NCI-H345 treated with DMSO at 0.1 percent for 48 hours (cell line): ENCODE results near the gene GALNT2.
A peak's percentile ranks its signal among the peaks of the same experiment; 100 is the strongest.

Experiments used
- DNase-seq: peaks from one replicate; lab custom pipeline; 2025; ENCODE audit not compliant: unreplicated experiment; lab: John Stamatoyannopoulos, UW

The GALNT2 gene

GRCh38 chr1:230127105-230128054 lies 60.3 kb downstream of the GALNT2 start:
- DNase-seq, result no peak

- DNase-seq, result no peak
Measured at GRCh38 chr1:230128569-230129285, 61.7 kb downstream of the GALNT2 start.

DNA sequence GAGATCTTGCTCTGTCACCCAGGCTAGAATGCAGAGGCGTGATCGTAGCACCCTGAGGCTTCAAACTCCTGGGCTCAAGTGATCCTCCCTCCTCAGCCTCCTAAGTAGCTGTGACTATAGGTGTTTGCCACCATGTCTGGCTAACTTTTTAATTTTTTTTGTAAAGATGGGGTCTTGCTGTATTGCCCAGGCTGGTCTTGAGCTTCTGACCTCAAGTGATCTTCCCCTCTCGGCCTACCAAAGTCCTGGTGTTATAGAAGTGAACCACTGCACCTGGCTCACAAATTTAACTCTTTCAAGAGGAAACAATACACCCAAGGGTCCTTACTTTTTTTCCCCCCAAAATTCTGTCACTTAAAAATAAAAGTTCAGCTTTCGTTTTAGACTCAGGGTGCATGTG lies 62.3 kb downstream of the GALNT2 start:
- DNase-seq, result no peak

DNA sequence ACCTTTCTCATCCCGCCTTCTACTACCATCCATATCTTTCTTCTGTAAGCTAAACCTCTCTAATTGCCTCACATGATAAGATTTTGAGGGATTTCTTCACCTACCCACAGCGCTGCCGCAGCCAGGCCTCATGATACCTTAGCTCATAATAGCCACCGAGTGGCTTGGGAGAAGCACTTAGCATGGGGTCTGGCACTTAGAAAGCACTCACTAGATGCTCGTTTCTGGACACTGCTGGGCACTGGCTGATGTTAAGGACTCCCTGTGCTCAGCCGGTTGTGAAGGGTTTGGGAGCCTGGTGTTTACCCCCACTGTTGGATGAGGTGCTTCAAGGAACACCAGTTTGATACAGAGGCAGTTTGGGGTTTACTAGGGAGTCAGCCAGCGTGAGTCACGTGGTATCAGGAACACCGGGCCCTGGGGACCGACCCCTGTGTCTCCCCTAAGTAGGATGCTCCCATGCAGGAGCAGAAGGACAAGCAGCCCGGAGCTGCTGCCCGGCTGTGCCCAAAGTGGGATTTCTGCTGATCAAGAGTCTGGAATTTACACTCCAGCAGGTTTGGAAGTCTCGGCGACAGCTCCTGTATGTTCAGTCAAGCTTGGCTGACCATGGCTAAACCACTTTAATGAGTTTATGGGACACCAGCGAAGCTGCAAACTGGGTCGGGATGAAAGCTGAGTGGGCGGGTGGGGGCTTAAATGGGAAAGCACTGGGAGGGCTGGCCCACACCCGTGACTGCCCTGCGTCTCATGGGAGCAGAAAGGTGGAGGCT lies 63.3 kb downstream of the GALNT2 start:
- no peak for DNase-seq

GRCh38 chr1:230131457-230131856 lies 64.4 kb downstream of the GALNT2 start:
- DNase-seq, result no peak

GRCh38 chr1:230132758-230133157 lies 65.7 kb downstream of the GALNT2 start:
- DNase-seq, result no peak

GRCh38 chr1:230135726-230136125 lies 68.7 kb downstream of the GALNT2 start:
- no peak for DNase-seq

DNA sequence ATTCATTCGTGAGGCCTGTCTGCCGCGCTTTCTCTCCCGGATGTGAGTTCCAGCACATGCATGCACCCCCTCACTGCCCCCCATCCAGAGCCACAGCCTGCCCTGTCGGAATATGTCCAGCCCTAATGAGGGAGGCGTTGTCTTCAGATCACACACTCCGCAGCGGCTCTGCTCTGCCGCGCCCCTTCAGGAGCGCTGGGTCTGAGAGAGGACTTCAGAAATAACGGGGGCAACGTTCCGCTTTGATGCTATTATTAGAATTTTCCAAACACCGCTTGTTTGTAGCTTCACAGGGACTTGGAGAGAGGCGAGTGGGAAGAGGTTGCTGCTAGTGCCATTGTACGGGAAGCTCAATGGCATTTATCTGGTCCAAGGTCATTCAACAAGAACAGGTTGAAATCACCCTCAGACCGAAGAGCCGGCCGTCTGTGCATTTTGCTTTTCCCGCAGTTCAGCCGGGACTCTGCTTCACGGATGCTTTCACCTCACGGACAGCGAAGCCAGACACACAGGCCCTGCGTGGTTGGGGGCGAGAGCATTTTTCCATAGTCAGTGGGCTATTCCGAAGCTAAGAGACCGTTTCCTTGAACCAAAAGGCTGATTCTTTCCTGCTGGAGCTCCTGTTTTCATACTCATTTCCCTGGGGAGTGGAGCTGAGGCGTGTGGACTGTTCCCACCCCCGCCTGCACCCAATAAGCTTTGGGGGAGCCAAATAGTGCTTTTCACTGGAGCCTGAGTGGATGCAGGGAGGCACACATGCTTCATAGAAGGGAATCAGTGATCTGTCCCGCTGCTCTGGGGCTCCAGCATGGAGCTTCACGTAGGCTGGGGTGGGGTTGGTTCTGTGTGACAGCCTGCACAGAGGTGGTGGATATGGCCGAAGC lies 69.7 kb downstream of the GALNT2 start:
- no peak for DNase-seq

DNA sequence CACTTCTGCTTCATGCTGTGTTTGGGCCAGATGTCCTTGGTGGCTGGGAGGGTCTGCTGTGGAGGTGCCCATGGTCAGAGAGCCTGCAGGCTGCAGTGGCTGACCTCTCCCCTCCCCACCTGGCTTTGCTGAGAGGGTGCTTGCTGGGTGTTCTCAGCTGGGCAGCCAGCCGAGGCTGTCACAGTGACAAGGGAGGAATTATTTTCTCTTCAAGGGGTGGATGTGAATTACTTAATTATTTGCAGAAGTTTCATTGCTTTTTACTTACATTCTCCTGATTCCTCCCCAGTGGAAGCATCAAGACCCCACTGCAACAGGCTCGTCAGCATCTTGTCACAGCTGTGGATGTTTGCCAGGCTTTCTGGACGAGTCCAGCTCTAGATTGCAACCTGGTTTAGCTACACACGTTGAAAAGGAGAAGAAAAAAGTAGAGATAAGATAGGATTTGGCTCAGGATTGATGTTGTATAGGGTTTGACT lies 70.3 kb downstream of the GALNT2 start:
- no peak for DNase-seq

- no peak for DNase-seq
Measured at GRCh38 chr1:230138561-230139239, 71.7 kb downstream of the GALNT2 start.

DNA sequence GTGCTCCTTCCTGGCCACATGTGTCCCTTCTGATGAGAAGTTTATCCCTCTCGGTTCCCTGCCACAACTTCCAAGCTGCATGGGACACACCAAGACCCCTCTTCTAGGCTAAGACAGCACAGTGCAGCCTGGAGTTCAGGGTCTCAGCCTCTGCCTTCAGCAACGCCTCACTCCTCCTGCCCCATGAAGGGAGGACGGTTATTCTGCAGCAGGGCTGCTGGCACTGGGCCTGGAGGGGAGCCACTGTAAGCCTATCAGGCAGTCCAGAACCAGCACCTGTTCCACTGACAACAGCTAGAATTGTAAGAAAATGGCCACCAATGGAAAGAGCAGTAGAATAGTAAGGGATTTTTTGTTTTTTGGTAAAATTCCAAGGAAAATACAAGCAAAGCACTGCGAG lies 72.3 kb downstream of the GALNT2 start:
- DNase-seq, result no peak

GRCh38 chr1:230139741-230140140 lies 72.7 kb downstream of the GALNT2 start:
- no peak for DNase-seq

- DNase-seq, result no peak
Measured at GRCh38 chr1:230140221-230141020, 73.4 kb downstream of the GALNT2 start.

DNA sequence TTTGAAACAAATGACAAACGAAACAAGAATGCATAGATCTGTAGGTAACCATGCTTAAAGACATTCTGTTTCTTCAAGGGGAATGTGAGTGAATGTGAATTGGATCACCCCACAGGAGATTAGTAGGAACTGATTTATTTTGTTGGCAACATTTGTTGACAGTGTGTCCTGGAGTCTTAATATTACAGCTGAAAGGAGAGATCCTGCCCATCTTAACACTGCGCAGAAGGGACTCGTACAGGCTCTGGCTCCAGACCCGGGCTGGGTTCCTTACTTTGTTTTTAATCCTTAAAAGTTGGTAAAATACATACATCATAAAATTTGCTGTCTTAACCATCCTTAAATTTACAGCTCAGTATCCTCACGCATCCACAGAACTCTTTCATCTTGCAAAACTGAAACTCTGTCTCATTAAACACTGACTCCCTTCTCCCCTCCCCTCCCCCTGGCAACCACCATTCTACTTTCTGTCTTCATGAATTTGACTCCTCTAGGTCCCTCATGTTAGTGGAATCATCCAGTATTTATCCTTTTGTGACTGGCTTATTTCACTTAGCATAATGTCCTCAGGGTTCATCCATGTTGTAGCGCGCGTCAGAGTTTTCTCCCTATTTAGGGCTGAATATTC lies 74.1 kb downstream of the GALNT2 start:
- no peak for DNase-seq

- no peak for DNase-seq
Measured at GRCh38 chr1:230141797-230142607, 75.0 kb downstream of the GALNT2 start.

- no peak for DNase-seq
Measured at GRCh38 chr1:230142608-230143210, 75.7 kb downstream of the GALNT2 start.

DNA sequence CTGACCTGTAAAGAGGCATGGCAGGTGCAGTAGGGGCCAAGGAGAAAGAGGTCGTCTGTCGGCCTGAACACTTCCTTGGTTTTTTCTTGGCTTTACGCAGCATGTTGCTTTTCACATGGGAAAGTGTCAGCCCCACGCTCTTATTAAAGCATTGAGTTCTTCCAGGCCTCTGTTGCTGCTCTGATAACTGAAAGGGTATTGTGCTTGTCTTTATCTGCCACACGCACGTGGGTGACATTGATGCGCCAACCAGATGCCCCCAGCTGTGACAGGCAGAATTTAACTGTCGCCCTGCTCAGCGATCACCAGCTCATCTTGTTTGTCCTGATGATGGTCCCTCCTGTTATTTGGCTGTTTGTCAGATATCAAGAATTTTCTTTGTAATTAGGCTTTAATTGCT lies 76.5 kb downstream of the GALNT2 start:
- peak; percentile 67 for DNase-seq
